Left lung (tissue), 10 donors: ENCODE measurements around the gene PTK6. TPM values are rescaled to one million over a fixed set of nuclear protein-coding genes. Genes with fewer than 3 reads are reported as not detected.

Experiments used
- ATAC-seq: fragments of 200-7000 bp; cut with Tn5 transposase; one replicate; pipeline ENCODE4 v1.9.1; 2020; ENCODE audit warnings: moderate library complexity
- DNase-seq, 4 donors: peaks; one replicate each; pipeline ENCODE4 v3.0.0-alpha.2; 2013 to 2020
- H3K27ac ChIP-seq, 2 donors: fragments of 200-600 bp; sonication (generic) in 1 of 2; one replicate each; pipeline versions ENCODE4 v1.5.0 to v1.8.0; 2020 to 2021
- H3K27me3 ChIP-seq, 2 donors: fragments of 200-600 bp; sonication (generic) in 1 of 2; one replicate each; pipeline versions ENCODE4 v1.5.0 to v1.8.0; 2020 to 2021
- H3K36me3 ChIP-seq, 2 donors: fragments of 200-600 bp; sonication (generic) in 1 of 2; one replicate each; pipeline versions ENCODE4 v1.5.0 to v1.8.0; 2020 to 2021
- H3K4me1 ChIP-seq, 2 donors: fragments of 200-600 bp; one replicate each; pipeline ENCODE4 v1.8.0; 2021
- H3K4me3 ChIP-seq, 2 donors: fragments of 200-600 bp; sonication (generic) in 1 of 2; one replicate each; pipeline versions ENCODE4 v1.5.0 to v1.8.0; 2020 to 2021; ENCODE audit warnings: mild to moderate bottlenecking in 1 of 2
- H3K9me3 ChIP-seq, 2 donors: fragments of 200-600 bp; sonication (generic) in 1 of 2; one replicate each; pipeline versions ENCODE4 v1.5.0 to v1.8.0; 2020 to 2021
- intact Hi-C, 2 donors: fragments of 100-400 bp; cut with DNase I; formaldehyde crosslinking; loops; one replicate each; pipeline versions ENCODE4 v1.11.2 to v1.14.2; 2022
- polyA plus RNA-seq, 6 donors: library from polyadenylated mRNA; unstranded; fragments of 120-200 nt; gene quantifications; one replicate each; pipeline ENCODE4 v1.2.1, GENCODE V29; 2013; ENCODE audit not compliant: insufficient read length in 6 of 6
- total RNA-seq, 2 donors: library from RNA; stranded (reverse); fragmentation: NEBNext Ultra II Directional; extraction: Animal tissue kit (Norgen Biotek cat#: 25700); gene quantifications; one replicate each; pipeline ENCODE4 v1.2.1, GENCODE V29; 2021
- TF ChIP-seq, protein P1 (sequence below), 2 donors: fragments of 200-600 bp; sonication (generic) in 1 of 2; IDR thresholded peaks; one replicate each; pipeline versions ENCODE4 v1.5.0 to v1.8.0; 2021; ENCODE audit warnings: antibody characterized with exemption in 2 of 2
- donor health status: DM: no; HTN: yes; CAD: no.
- donor health status: DM: no; HTN: no; CAD: no.

PTK6 gene
- total and polyA plus RNA-seq, 8 donors = 0.53 to 7.3 (median 0.75) TPM

DNA sequence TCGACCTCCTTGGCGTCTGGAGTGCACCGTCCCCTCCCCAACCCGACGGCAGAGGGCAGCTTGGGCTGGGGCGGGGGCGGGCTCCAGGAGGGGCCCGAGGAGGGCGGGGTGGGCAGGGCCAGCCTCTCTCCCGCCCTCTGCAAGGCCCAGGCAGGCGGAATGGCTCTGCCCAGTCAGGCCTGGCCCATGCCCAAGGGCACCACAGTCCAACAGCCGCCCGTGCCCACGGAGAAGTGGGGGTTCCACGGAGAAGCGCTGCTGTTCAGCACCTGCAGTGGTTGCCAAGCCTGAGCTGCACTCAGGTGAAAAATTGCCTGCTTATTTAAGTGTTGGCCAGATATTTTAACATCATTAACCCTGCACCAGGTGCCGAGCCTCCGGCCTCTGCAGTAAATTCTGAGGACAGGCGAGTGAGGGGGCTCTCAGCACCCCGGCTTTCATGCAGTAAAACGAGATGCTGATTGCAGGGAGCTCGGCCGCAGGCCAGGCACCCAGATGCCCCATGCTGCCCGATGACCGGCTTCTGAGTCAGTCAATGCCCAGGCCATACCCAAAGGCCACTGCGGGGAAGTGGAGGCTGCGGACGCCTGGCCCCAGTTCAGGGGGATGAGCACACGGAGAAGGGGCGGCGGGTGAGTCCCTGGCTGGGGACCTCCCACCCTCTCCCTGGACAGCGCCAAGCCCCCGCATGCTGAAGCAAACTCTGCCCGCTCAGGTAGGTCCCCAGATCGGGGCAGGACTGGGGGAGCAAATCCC is 10.7 kb upstream of the PTK6 start, which contains the start of gene SRMS:
TSS of gene SRMS (minus strand) at position 25 of the 756 bp plus-strand sequence. CDS start 286 bp downstream, outside the sequence.
- Histone ChIP-seq H3K9me3 (no peaks in the 10 kb centered on the region), H3K27ac (no peak within 1 kb of the TSS), H3K27me3 (peaks cover 18 to 88% of the 10 kb centered on the region in 2 donors), H3K4me3 (no peak within 1 kb of the TSS), H3K36me3 (no peaks in the 10 kb centered on the region), H3K4me1 (no peaks in the 10 kb centered on the region)
- TF ChIP-seq, protein P1, sequence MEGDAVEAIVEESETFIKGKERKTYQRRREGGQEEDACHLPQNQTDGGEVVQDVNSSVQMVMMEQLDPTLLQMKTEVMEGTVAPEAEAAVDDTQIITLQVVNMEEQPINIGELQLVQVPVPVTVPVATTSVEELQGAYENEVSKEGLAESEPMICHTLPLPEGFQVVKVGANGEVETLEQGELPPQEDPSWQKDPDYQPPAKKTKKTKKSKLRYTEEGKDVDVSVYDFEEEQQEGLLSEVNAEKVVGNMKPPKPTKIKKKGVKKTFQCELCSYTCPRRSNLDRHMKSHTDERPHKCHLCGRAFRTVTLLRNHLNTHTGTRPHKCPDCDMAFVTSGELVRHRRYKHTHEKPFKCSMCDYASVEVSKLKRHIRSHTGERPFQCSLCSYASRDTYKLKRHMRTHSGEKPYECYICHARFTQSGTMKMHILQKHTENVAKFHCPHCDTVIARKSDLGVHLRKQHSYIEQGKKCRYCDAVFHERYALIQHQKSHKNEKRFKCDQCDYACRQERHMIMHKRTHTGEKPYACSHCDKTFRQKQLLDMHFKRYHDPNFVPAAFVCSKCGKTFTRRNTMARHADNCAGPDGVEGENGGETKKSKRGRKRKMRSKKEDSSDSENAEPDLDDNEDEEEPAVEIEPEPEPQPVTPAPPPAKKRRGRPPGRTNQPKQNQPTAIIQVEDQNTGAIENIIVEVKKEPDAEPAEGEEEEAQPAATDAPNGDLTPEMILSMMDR (IDR thresholded peaks at IDR 0.05) = no peak
- DNase-seq (no peak), ATAC-seq (peak; percentile 10)
- intact Hi-C loops = no loop called here

DNA sequence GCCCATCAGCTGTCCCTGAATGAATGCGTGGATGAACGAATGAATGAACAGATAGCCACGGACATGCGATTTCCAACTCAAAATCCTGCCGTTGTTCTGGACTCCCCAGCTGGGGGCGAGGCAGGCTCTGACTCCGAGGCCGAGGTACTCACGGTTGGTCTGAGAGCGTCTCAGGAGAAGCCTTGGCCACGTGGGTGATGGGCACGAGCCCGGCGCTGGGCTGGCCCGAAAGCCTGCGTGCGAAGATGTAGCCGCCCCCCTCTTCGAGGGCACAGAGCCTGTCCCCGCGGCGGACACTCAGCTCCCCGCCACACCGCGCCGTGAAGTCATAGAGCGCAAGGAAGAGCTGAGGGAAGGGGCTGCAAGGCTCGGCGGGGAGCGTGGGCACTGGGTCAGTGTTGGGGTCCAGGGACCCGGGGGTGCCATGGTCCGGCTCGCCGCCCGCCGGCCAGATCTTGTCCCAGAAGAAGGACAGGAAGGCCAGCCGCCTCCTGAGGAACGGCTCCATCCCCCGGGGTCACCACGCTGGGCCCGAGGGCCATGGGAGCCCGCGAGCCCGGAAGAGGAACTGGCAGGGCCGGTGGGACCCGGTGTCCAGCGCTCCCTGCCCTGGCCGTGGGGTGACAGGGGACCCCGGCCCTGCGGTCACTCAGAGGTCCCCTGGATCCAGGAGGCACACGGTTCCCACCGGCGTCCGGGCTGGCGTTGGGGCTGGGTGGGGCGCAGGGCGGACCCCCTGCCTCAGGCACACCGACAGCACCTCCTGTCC is 10.0 kb upstream of the PTK6 start:
- no peak for ATAC-seq
- peaks cover 18 to 80% of the 10 kb centered on the region in 2 donors for H3K27me3 ChIP-seq
- intact Hi-C loops = no loop called here

DNA sequence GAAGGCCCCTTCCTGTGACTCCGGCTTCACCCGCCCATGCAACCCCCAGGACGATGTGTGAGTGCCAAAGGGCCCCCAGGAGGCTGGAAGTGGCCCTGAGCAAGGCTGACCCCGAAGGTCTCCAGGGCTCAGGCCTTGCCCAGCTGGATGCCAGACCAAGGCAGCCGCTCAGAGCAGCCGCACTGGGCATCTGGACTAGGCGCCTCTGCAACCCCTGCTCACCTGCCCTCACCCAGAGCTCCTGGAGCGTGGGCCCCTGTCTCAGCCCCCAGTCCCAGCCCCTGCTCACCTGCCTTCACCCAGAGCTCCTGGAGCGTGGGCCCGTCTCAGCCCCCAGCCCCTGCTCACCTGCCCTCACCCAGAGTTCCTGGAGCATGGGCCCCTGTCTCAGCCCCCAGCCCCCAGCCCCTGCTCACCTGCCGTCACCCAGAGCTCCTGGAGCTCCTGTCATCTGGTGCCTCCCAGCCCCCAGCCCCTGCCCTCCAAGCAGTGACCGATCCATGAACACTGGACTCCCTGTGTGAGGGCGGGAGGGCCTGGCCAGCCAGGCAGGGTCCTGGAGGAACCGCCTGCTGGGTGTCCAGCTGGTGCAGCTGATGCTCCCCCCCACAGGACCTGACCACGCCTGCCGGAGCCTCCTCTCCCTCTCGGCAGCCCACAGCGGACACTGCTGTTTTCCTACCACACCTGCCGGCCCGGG is 9.2 kb upstream of the PTK6 start:
- no peaks in the 10 kb centered on the region for H3K4me1 ChIP-seq
- no peak overlapping the region for H3K4me3 ChIP-seq
- no peak overlapping the region for H3K27ac ChIP-seq
- no peaks in the 10 kb centered on the region for H3K9me3 ChIP-seq
- ATAC-seq (no peak), DNase-seq (no peak)
- no peaks in the 10 kb centered on the region for H3K36me3 ChIP-seq
- TF ChIP-seq, protein P1 (IDR thresholded peaks at IDR 0.05) = no peak
- intact Hi-C loops = no loop called here
- peaks cover 18 to 74% of the 10 kb centered on the region in 2 donors for H3K27me3 ChIP-seq

More for the DNA sequence above, 10.0 kb upstream of the PTK6 start:
- Histone ChIP-seq H3K9me3 (no peaks in the 10 kb centered on the region), H3K36me3 (no peaks in the 10 kb centered on the region), H3K4me3 (no peak overlapping the region), H3K4me1 (no peaks in the 10 kb centered on the region), H3K27ac (no peak overlapping the region)
- no peak for DNase-seq
- TF ChIP-seq, protein P1 (IDR thresholded peaks at IDR 0.05) = no peak

DNA sequence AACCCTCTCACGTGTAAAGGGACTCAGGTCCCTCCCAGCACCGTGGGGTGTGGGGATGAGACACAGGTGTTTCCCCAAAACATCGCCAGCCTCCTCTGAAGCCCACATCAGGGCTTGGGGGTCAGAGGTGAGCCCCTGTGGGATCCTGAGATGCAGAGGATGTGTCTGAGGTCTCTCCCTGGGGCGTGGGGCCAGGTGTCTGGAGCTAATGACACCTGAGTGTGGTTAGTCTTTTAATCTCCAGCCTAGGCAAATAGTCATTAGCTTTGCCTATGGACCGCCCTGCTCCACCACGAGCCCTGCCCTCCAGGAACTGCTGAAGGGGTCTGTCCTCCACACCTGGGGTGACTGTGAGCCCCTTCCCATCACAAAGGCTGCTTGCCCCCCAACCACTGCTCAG is 8.6 kb upstream of the PTK6 start:
- H3K27ac ChIP-seq = no peak overlapping the region
- ATAC-seq = no peak
- no peaks in the 10 kb centered on the region for H3K9me3 ChIP-seq
- no peak for DNase-seq
- H3K27me3 ChIP-seq = peaks cover 18 to 68% of the 10 kb centered on the region in 2 donors
- H3K4me1 ChIP-seq = no peaks in the 10 kb centered on the region
- H3K36me3 ChIP-seq = no peaks in the 10 kb centered on the region
- no peak overlapping the region for H3K4me3 ChIP-seq
- intact Hi-C loops = no loop called here
- TF ChIP-seq, protein P1 (IDR thresholded peaks at IDR 0.05) = no peak
